ENCODE results near the gene ZNF692.
"Not testable (repeated sequence)": the region's sequence is repeated elsewhere in the genome, so short reads cannot be mapped to it uniquely, and the experiment has no call there.

The ZNF692 gene

DNA sequence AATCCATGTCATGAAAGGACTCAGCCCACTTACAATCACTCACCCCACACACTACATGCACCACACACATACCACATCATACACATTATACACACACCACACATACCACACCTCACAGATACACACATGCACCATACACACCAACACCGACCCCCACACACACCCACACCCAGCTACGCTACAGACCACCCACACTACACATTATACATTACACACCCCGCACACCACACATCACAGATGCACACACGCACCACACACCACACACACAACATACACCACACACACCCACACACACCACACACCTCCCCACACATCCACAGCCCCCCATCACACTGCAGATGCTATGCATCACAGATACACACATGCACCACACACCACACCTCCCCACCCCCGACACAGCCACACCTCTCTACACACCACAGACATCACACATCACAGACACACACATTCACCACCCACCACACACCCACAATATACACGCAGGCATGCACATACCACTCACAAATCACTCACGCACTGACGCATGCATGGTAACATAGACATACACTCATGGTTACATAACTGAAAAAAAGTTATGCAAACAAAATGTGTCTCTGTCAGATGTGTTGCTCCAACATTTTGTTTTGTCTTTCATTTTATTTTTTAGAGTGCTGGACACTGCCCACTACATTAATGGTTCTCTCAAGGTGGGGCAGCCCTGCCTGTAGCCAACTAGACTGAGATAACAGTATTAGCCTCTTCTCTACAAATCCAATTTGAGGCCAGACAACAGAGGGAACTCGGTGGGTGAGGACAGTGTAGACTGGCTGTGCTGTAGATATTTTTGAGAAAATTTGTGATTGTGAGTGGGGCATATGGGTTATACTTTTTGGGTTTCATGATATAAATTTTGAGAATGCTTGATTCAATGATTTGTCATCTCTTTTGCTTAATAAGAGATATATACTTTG is 31.9 kb upstream of the ZNF692 start:
- no peak overlapping the region for H3K9ac ChIP-seq (ENCODE audit: low read length)
- no peaks in the 10 kb centered on the region for H3K36me3 ChIP-seq (ENCODE audit: low read length)

GRCh38 chr1:248889914-248890243 is 31.0 kb upstream of the ZNF692 start:
- not testable (repeated sequence) for H3K4me3 ChIP-seq (ENCODE audit: insufficient read depth, low read length, poor library complexity, severe bottlenecking); H3K27ac ChIP-seq (ENCODE audit: low read depth, low read length); H3K79me2 ChIP-seq (ENCODE audit: insufficient read depth, low read length); H3K4me2 ChIP-seq (ENCODE audit: low read depth, low read length, poor library complexity, severe bottlenecking); H3K9me2 ChIP-seq (replicated peaks; ENCODE audit: insufficient read depth, low read length); H2AFZ ChIP-seq (ENCODE audit: low read depth, low read length, severe bottlenecking); H3F3A ChIP-seq (ENCODE audit: insufficient read depth); H3K9ac ChIP-seq (ENCODE audit: low read length); H4K20me1 ChIP-seq (ENCODE audit: low read depth, low read length); H3K27me3 ChIP-seq (ENCODE audit: low read length); H3K9me3 ChIP-seq (ENCODE audit: insufficient read depth, low read length); H3K36me3 ChIP-seq (ENCODE audit: low read length)

More for the DNA sequence above, 31.9 kb upstream of the ZNF692 start:
- no peak overlapping the region for H3K4me2 ChIP-seq (ENCODE audit: low read depth, low read length, poor library complexity, severe bottlenecking)
- no peak overlapping the region for H3K4me3 ChIP-seq (ENCODE audit: insufficient read depth, low read length, poor library complexity, severe bottlenecking)
- no peak for TF ChIP-seq EZH2phosphoT487 (conservative IDR thresholded peaks at IDR 0.05; ENCODE audit: low read length)
- TF ChIP-seq, protein P1, sequence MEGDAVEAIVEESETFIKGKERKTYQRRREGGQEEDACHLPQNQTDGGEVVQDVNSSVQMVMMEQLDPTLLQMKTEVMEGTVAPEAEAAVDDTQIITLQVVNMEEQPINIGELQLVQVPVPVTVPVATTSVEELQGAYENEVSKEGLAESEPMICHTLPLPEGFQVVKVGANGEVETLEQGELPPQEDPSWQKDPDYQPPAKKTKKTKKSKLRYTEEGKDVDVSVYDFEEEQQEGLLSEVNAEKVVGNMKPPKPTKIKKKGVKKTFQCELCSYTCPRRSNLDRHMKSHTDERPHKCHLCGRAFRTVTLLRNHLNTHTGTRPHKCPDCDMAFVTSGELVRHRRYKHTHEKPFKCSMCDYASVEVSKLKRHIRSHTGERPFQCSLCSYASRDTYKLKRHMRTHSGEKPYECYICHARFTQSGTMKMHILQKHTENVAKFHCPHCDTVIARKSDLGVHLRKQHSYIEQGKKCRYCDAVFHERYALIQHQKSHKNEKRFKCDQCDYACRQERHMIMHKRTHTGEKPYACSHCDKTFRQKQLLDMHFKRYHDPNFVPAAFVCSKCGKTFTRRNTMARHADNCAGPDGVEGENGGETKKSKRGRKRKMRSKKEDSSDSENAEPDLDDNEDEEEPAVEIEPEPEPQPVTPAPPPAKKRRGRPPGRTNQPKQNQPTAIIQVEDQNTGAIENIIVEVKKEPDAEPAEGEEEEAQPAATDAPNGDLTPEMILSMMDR (IDR thresholded peaks at IDR 0.05; ENCODE audit: insufficient read depth, low read length, poor library complexity, severe bottlenecking) = no peak
- H3K27me3 ChIP-seq (ENCODE audit: low read length) = no peaks in the 10 kb centered on the region
- H3K9me2 ChIP-seq (replicated peaks; ENCODE audit: insufficient read depth, low read length) = no peaks in the 10 kb centered on the region
- H3K27ac ChIP-seq (ENCODE audit: low read depth, low read length) = no peak overlapping the region
- H4K20me1 ChIP-seq (ENCODE audit: low read depth, low read length) = no peaks in the 10 kb centered on the region
- no peaks in the 10 kb centered on the region for H3F3A ChIP-seq (ENCODE audit: insufficient read depth)
- no peaks in the 10 kb centered on the region for H3K9me3 ChIP-seq (ENCODE audit: insufficient read depth, low read length)
- H2AFZ ChIP-seq (ENCODE audit: low read depth, low read length, severe bottlenecking) = no peak overlapping the region
- H3K79me2 ChIP-seq (ENCODE audit: insufficient read depth, low read length) = no peaks in the 10 kb centered on the region

DNA sequence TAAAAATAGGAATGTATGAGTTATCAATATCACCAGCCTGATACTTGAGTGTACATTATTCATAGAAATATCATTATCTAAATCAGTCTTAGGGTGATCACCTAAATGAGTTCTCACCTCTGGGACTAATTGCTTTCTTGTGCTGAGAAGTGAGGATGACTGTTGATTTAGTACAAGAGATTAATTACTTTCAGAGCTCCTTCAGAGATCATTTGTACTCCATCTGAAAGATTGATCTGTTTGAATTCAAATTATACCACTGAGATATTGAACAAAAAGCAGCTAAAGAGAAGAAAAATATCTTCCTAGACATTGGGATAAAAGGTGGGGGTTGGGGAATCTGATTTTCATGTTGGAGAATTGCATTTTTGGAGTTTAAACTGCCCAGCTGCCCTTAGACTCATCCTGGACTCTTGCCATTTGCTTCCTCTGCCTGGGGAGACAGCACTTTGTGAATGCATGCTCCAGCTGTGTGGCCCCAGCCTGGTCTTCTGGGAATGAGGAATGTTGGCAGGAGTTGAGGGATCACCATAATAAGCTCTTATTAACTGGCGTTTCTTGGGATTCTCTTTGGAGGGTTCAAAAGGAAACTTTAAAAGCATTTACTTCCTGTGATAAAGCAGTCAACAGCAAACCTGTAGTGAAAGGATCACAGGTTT is 27.5 kb upstream of the ZNF692 start:
- Histone ChIP-seq H3K79me2 (ENCODE audit: insufficient read depth, low read length) (no peaks in the 10 kb centered on the region), H3K9ac (ENCODE audit: low read length) (no peak overlapping the region), H3K9me3 (ENCODE audit: insufficient read depth, low read length) (no peaks in the 10 kb centered on the region), H2AFZ (ENCODE audit: low read depth, low read length, severe bottlenecking) (no peak overlapping the region), H3K9me2 (replicated peaks; ENCODE audit: insufficient read depth, low read length) (no peaks in the 10 kb centered on the region), H3F3A (ENCODE audit: insufficient read depth) (no peaks in the 10 kb centered on the region), H3K27me3 (ENCODE audit: low read length) (no peaks in the 10 kb centered on the region), H3K4me2 (ENCODE audit: low read depth, low read length, poor library complexity, severe bottlenecking) (no peak overlapping the region), H4K20me1 (ENCODE audit: low read depth, low read length) (no peaks in the 10 kb centered on the region), H3K27ac (ENCODE audit: low read depth, low read length) (no peak overlapping the region), H3K4me3 (ENCODE audit: insufficient read depth, low read length, poor library complexity, severe bottlenecking) (no peak overlapping the region), H3K36me3 (ENCODE audit: low read length) (no peaks in the 10 kb centered on the region)
- TF ChIP-seq EZH2phosphoT487 (conservative IDR thresholded peaks at IDR 0.05; ENCODE audit: low read length) = no peak
- TF ChIP-seq, protein P1 (IDR thresholded peaks at IDR 0.05; ENCODE audit: insufficient read depth, low read length, poor library complexity, severe bottlenecking) = no peak

- Histone ChIP-seq H3K9me3 (ENCODE audit: insufficient read depth, low read length) (no peaks in the 10 kb centered on the region), H3K4me3 (ENCODE audit: insufficient read depth, low read length, poor library complexity, severe bottlenecking) (no peak overlapping the region), H3K27me3 (ENCODE audit: low read length) (no peaks in the 10 kb centered on the region), H3K27ac (ENCODE audit: low read depth, low read length) (no peak overlapping the region), H3K9me2 (replicated peaks; ENCODE audit: insufficient read depth, low read length) (no peaks in the 10 kb centered on the region), H3K79me2 (ENCODE audit: insufficient read depth, low read length) (no peaks in the 10 kb centered on the region), H2AFZ (ENCODE audit: low read depth, low read length, severe bottlenecking) (no peak overlapping the region), H3K9ac (ENCODE audit: low read length) (no peak overlapping the region), H3K4me2 (ENCODE audit: low read depth, low read length, poor library complexity, severe bottlenecking) (no peak overlapping the region), H3K36me3 (ENCODE audit: low read length) (no peaks in the 10 kb centered on the region), H3F3A (ENCODE audit: insufficient read depth) (no peaks in the 10 kb centered on the region), H4K20me1 (ENCODE audit: low read depth, low read length) (no peaks in the 10 kb centered on the region)
- TF ChIP-seq, protein P1 (IDR thresholded peaks at IDR 0.05; ENCODE audit: insufficient read depth, low read length, poor library complexity, severe bottlenecking) = no peak
- no peak for TF ChIP-seq EZH2phosphoT487 (conservative IDR thresholded peaks at IDR 0.05; ENCODE audit: low read length)
Observed at GRCh38 chr1:248885646-248886045, 26.8 kb upstream of the ZNF692 start.

Data from SU-DHL-6 (cell line).